NCI-H774 (cell line): Measurements from ENCODE around the gene SH3BP2.
A peak's percentile ranks its signal among the peaks of the same experiment; 100 is the strongest.

Experiments
- DNase-seq: peaks from one replicate; lab custom pipeline; 2025; lab: John Stamatoyannopoulos, UW

The SH3BP2 gene

DNA sequence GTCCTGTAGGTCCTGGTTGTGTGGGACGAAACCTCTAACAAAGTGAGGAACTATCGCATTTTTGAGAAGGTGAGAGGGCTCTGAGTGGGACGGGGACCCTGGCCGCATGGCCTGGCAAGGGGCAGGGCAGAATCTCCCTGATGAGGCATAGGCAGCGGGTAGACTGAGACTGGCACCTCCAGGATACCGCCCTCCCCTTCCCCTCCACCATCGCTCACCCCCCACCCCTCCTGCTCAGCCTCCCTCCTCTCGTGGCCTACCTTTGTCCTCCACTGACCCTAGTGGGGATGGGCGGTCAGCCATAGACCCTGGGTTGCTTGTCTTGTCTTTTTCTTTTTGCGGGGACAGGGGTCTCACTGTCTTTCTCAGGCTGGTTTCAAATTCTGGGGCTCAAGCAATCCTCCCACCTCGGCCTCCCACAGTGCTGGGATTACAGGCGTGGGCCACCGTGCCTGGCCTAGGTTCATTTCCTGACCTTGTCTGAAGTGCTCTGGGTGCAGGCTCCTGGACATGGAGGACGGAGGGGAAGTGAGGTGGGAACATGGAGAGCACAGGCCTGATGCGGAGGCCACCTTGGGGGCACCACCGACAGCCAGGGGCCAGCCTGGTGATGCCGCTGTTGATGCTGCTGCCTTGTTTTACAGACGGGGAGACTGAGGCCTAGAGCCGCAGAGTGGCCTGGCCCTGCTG is 40.2 kb downstream of the SH3BP2 start:
- DNase-seq: no peak

DNA sequence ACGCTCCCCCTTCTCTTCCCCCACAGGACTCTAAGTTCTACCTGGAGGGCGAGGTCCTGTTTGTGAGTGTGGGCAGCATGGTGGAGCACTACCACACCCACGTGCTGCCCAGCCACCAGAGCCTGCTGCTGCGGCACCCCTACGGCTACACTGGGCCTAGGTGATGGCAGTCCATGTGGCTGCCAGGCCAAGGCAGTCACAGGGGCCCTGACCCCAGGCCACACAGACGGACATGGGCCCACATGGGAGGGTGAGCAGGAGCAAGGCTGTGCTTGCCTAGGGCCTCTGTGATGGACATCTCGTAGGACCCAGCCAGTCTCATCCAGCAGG is 40.8 kb downstream of the SH3BP2 start:
- DNase-seq: no peak

DNA sequence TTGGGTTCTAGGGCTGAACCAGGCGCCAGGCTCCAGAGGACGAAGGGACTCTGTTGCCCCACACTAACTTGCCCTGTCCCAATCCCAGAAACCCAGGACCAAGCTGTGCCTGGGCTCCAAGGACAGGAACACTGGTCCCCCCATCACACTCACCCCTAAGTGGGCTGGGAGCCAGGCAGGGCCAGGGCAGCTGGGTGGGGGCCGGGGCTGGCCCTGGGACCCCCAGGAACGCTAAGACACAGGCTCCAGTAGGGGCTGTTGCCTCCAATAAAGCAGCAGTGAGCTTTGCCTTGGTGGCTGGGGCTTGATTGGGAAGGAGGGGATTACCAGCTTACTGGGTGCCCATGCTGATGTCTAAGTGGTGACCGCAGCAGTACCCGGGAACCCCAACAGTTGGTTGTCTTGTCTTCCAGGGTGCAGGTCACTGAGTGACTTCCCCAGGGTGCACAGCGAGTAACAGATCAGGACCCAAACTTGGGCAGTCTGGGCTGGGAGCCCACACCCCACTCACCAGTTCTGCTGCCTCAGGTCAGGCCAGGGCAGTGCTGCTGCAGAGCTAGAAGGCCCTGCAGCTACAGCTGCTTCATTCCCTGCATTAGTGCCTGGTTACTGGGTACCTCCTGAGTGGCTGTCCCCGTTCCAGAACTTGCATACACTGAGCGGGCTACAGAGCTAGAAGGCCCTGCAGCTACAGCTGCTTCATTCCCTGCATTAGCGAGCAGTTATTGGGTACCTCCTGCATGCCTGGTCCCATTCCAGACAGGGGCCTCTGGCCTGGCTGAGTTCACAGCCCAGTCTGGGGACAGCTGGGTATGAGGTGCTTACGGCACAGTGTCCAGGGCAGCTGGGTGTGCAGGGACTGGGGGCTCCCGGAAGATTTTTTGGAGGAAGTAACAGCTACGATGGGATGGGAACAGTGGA is 41.4 kb downstream of the SH3BP2 start:
- no peak for DNase-seq

DNA sequence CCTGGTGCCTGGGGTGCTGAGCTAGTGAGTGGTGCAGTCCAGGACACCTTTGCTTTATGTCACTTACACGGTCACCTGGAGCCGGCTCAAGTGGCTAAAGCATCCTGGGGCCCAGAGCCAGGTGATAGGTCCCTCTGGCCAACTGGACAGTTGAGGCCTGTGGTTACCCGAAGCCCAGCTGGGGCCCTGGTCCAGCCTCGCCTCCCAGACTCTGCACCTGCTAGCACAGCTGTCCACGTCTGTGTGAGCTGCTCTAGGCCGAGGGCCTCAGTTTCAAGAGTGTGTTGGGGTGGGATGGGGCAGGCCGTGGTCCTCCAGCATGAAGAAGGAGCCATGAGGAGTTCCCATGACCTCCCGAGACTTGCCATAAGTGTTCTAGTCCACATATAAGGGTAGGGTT is 43.1 kb downstream of the SH3BP2 start:
- no peak for DNase-seq

DNA sequence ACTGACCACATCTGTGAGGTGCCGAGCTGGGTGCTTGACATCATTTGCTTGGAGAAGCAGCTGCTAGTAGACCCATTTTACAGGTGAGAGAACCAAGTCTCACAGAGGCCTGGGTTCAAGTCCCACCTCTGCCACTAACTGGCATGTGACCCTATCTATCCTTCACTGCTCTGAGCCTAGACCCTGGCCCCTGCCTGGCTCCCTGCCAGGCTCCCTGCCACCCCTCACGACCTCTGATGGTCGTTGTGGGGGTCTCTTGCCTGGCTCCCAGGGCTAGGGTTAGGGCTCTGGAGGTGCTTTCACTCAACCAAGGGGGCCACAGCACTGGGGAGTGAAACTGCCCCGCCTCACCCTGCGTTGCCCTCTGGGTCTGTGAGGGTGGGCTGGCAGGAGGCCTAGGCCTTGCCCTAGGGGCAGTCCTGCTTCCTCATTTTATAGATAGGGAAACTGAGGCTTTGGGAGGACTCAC is 43.5 kb downstream of the SH3BP2 start:
- no peak for DNase-seq

DNA sequence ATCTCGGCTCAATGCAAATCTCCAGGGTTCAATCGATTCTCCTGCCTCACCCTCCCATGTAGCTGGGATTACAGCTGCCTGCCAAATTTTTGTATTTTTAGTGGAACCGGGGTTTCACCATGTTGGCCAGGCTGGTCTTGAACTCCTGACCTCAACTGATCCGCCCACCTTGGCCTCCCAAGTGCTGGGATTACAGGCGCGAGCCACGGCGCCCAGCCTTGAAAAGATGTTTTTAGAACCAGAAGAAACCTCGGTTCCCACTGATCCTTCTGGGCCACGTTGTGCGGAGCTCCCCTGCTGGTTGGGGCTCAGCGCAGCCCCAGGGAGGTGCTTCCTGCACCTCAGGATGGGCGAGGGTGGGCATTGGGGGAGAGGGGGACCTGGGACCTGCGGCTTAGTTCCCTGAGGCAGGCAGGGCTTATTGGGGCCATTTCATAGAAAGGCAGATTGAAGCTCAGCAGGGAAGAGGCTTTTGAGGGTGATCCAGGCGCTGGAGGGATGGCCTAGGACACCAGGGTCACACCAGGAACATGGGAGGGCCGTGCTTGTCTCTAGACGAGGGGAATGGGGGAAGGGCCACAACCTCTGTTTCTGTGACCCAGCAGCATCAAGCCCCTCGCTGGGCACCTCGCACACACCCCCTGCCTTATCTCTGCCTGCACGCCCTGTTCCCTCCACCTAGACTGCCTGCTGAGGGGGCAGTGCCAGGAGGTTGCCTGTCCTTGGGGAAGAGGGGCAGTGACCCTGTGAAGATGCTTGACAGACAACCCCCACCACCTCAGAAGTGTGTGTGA is 44.4 kb downstream of the SH3BP2 start:
- DNase-seq: no peak

DNA sequence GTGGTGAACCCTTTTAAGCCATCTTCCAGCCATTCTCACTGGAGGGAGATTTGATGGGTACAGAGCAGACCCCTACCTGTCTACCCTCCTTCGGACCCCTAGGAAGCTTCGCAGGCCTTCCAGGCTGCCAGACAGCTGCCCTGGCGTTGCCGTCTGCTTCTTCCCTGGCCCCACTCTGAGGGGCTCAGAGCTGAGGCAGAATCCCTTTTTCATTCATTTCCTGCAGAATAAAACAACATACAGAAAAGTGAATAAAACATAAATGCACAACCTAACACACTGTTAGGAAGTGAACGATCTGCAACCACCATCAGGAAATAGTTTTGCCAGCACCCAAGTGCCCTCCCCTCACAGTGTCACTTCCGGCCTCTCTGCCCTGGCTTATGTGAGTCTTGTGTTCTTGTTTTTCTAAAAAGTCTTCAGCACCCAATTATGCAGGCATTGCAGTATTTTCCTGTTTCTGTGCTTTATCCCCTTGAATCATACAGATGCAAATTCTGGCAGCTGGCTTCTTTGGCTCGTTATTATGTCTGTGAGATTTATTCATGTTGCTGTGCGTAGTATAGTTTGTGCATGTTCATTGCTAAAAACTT is 45.1 kb downstream of the SH3BP2 start:
- DNase-seq: no peak

DNA sequence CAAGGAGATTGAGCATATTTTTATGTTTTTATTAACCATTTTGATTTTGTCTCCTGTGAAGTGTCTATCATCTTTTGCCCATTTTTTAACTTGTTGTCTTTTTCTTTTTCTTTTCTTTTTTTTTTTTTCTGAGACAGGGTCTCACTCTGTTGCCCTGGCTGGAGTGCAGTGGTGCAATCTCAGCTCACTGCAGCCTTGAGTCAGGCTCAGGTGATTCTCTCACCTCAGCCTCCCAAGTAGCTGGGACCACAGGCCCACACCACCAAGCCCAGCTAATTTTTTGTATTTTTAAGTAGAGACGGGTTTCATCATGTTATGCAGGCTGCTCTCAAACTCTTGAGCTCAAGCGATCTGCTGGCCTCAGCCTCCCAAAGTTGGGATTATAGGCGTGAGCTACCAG is 46.2 kb downstream of the SH3BP2 start:
- no peak for DNase-seq

DNA sequence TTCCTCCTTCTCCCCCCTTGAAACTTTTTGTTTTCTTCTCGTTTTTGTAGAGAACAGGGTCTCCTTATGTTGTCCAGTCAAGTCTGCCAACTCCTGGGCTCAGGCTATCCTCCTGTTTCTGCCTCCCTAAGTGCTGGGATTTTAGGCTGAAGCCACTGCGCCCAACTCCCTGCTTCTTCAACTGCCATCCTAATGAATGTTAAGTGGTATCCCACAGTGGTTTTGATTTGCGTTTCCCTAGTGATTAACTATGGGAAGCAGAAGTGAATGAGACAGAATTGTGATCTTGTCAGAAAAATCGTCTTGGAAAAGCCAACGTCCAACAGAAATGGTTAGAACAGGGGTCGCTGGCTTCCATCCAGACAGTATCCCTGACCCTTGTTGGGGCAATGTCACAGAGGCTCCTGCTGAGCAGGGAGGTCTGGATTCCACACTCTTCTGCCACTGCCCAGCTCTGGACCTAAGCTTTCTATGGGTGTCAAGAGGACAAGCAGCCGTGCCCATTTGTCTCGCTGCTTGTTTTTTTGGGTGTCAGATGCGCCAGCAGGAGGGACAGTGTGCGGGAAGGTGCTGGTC is 49.9 kb downstream of the SH3BP2 start:
- no peak for DNase-seq

DNA sequence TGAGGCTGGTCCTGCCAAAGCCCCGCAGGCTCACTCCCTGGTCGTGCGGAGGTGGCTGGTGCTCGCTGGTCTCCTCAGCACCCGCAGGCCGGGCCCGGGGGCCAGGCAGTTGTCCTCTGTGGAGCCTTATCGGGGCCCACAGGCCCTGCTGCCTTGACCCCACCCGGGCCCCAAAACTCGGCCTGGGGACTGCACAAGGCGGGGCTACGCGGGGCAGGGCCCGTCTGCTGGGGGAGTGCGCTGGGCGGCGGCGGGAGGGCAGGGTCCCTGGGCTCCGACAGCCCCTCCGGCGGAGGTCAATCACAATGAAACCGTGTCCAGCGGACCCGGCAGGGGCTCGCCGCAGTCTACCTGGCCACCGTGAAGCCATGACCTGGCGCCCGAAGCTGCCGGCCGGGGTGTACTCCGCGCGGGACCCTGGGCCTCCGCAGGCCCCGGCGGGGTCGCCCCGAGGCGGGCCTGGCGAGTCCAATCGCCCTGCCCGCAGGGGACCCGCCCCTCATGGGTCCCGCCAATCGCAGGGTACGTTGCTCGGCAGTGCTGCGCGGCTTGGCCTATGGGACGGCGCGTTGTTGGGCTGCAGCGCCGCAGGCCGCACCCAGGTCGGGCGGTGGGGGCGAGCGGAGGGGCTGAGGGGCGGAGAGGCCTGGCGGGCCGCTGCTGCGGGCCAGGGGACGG is 50.5 kb downstream of the SH3BP2 start, which contains the start of gene ADD1:
Gene ADD1 (plus strand): TSS at position 582 of the 678 bp plus-strand sequence. CDS start 32,072 bp downstream, outside the sequence.
- DNase-seq: peak; percentile 67

DNA sequence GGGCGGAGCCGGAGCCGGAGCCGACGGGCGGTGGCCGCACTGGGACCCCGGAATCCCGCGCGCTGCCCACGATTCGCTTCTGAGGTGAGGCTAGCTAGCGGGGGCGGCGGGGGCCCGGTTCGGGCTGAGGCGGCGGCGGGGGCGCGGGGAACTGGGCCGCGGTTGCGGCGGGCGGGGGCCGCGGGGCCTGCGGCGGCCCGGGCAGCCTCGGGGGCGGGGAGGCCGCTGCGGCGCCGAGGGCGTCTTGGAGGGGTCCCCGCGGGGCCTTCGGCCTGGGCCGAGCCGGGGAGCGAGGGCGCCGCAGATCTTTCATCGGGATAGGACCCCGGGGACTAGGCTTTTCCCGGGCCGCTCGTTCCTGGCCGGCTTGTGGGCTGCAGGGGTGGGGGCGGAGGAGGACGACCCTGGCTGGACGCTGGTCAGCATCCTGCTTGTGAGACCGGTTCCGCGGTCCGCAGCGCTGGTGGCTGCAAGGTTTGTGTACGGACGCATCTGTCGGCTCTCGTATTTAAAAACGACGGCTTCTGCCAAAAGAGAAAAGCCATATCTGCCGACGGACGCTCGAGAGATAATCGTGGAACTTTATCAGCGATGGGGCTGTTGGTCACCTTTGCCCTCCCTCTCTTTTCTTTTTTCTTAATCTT is 51.2 kb downstream of the SH3BP2 start:
- no peak for DNase-seq

DNA sequence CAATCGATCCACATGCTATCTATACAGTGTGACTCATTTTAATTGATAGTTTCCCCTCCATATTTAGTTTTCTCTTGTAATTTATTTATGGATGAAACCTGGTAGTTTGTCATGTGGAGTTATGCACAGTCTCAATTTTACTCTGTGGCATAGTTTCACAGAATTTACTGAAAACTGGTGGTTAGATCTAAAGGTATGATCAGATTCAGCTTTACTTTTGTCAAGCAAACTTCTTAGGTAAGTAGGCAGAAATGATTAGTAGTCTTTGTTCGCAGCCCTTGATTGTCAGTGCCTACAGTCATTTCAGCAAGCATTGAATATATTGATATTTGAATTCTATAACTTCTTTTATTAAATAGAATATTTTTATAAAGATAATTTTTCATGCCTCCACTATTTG is 53.3 kb downstream of the SH3BP2 start:
- DNase-seq: no peak

DNA sequence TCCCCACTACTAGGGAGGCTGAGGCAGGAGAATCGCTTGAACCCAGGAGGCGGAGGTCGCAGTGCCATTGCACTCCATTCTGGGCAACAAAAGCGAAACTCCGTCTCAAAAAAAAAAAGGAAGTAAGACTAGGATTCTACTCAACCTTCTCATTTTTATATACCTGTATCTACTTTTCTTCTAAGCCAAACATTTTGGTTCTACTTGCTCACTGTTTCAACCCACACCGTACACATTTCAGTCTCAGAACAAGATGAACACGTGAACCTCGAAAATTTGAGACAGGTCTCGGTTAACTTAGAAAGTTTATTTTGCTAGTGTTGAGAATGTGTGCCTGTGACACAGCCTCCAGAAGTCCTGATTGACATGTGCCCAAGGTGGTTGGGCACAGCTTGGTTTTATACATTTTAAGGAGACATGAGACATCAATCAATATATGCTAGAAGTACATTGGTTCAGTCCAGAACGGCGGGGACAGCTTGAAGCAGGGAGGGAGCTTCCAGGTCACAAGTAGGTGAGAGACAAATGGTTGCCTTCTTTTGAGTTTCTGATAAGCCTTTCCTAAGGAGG is 54.5 kb downstream of the SH3BP2 start:
- DNase-seq: no peak

DNA sequence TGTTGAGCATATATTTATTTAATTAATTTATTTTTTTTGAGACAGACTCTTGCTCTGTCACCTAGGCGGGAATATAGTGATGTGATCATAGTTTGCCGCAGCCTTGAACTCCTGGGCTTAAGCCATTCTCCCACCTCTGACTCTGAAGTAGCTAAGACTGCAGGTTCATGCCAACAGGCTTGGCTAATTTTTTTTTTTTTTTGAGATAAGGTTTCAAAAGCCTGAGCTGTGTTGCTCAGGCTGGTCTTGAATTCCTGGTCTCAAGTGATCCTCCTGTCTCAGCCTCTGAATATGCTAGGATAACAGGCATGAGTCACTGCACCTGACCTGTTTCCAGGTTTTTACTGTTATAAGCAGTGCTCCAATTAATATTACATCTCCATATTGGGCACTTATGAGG is 55.6 kb downstream of the SH3BP2 start:
- DNase-seq: no peak

DNA sequence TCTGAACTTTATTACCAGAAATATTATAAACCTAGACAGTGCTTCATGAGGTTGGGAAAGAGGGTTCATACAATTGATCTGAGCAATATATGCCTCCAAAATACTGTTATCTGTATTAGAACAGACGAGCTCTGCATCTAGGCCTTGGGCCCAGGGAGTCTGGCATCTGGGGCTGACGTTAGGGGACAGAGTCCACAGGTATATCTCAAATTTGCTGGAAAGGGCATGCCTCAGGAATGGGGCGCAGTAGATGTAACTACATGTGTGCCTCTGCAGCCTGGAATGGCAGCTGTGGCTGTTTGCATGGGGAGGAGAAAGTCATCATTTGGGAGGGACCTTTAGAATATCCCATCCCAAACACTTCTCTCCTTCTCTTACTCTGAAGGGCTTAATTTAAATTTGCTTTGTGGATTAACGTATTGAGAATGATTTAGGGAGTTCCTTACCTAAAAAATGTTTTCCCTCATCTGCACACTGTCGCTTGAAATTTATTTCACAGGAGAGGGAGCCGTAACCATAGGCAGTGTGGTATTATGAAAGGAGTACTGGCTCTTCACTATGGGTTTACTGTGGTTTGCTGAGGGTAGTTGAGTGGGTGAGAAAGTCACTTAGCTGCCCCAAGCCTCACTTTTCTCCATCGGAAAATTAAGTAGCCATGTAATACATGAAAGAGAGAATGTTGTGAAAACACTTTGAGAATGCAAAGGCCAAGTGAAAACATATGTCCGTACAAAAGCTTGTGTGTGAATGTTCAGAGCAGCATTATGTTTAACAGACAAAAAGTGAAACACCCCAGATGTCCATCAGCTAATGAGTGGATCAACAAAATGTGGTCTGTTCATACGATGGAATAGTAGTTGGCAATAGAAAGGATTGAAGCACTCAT is 56.6 kb downstream of the SH3BP2 start:
- DNase-seq: no peak

DNA sequence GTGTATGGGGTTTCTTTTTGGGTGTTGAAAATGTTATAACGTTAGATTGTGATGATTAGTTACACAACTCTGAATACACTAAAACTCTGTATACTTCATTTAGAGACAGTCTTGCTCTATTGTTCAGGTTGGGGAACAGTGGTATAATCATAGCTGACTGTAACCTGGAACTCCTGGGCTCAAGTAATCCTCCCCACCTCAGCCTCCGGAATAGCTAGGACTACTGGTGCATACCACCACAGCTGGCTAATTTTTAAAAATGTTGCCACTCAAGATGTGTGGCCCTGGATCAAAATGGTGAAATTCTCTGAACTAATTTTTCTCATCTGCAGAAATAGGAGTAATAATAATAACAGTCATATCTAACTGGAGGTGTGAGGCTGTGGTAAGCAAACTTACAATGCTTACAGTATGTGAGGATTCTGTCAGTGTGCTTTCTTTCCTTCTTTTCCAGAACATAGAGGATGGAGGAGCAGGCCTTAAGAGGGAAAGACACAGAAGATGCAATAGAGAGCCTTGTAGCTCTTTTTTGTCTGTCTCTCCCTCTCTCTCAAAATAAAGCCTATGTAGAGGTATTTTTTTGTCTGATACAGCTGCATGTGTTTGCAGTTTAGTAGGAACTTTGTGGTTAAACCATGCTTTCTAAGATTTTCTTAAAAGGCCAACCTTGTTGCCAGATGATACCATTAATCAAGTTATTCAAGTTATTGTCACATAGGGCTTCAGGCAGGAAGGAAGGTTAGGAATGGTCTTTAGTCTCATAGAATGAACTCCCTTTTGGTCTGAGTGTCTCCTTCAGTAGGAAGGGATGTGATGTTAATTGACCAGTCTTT is 58.3 kb downstream of the SH3BP2 start:
- DNase-seq: no peak

DNA sequence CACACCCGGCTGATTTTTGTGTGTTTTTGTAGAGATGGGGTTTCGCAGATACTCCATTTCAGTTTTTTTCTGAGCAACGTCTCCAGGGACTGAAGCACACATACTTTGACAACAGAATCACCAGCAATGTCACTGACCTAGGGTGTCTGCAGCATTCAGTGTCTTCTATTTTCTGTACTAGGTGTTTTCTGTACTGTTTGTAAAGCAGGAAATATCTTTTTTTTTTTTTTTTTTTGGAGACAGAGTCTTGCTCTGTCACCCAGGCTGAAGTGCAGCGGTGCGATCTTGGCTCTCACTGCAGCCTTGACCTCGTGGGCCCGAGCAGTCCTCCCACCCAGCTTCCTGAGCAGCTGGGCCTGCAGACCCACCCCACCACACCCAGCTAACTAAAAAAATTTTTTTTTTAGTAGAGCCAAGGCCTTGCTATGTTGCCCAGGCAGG is 59.6 kb downstream of the SH3BP2 start:
- DNase-seq: no peak

DNA sequence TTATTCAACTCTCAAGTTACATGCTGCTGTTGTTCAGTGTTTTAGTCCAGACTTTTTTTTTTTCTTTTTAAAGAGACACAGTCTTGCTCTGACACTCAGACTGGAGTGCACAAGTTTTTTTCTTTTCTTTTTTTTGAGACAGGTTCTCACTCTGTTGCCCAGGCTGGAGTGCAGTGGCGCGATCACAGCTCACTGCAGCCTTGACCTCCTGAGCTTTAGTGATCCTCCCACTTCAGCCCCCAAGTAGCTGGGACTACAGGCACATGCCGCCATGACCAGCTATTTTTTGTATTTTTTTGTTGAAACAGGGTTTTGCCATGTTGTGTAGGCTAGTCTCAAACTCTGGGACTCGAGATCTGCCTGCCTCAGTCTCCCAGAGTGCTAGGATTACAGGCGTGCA is 62.7 kb downstream of the SH3BP2 start:
- DNase-seq: no peak
